MM.1S (cell line): Measurements from ENCODE around the gene LRRC18.

Source experiments
- CTCF ChIP-seq: fragments of 300-600 bp; sonication (generic); IDR thresholded peaks from 2 replicates; pipeline ENCODE4 v1.5.1; 2016; ENCODE audit warnings: antibody characterized with exemption, low read length, mixed read lengths
- EZH2 ChIP-seq: fragments of 300-600 bp; sonication (generic); optimal IDR thresholded peaks from 2 replicates; pipeline ENCODE3; 2017; ENCODE audit warnings: low read depth, mild to moderate bottlenecking, antibody characterized with exemption, low read length, mixed read lengths
- EZH2phosphoT487 ChIP-seq: fragments of 300-600 bp; sonication (generic); IDR thresholded peaks from 2 replicates; pipeline ENCODE4 v1.6.1; 2018; ENCODE audit warnings: antibody characterized with exemption, low read length

DNA sequence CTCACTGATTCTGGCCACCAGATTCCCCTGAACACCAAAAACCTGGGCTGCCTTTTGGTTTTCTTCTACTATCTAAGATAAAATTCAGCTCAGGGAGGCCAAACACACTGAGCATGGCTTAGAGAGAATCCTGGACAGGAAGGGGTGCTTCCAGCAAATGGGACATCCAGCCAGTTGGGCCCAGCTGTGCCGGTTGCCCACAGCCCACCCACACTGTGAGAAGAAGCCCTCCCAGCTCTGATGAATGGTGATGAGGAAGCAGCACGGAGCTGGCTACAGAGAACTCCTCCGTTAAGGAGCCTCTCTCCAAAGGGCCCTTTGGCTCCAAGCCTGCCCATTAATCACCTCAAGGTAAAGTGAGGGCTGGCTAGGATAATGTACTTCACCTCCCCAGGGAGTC lies 15.9 kb downstream of the LRRC18 start:
- TF ChIP-seq CTCF: no peak
- no peak for TF ChIP-seq EZH2phosphoT487
- no peak for TF ChIP-seq EZH2
